K562 (cell line): Measurements from ENCODE around the gene SLC2A13. TPM values are rescaled to one million over a fixed set of nuclear protein-coding genes. Genes with fewer than 3 reads are reported as not detected.
A peak's percentile ranks its signal among the peaks of the same experiment; 100 is the strongest.

Experiments used
- ADNP ChIP-seq: fragments of 200-800 bp; sonication (Bioruptor generic); IDR thresholded peaks from 2 replicates; pipeline ENCODE4 v1.6.1; 2016; ENCODE audit warnings: missing genetic modification characterization, missing compliant biosample characterization
- ARID1B ChIP-seq: fragments of 450-650 bp; IDR thresholded peaks from 2 replicates; pipeline ENCODE4 v1.6.1; 2016; ENCODE audit warnings: antibody characterized with exemption, mild to moderate bottlenecking, inconsistent platforms
- ATF7 ChIP-seq: fragments of 450-650 bp; IDR thresholded peaks from 2 replicates; pipeline ENCODE4 v1.7.1; 2014; ENCODE audit warnings: mild to moderate bottlenecking, moderate library complexity
- BHLHE40 ChIP-seq: IDR thresholded peaks from 2 replicates; pipeline ENCODE4 v1.6.1; 2011; ENCODE audit warnings: low read length, improper control_type of control experiment
- CBFA2T2 ChIP-seq: fragments of 450-650 bp; conservative IDR thresholded peaks from 2 replicates; pipeline ENCODE4 v1.6.1; 2017; ENCODE audit warnings: mild to moderate bottlenecking
- CBX1 ChIP-seq: sonication (generic); IDR thresholded peaks from 2 replicates; pipeline ENCODE4 v1.6.1; 2016; ENCODE audit warnings: antibody characterized with exemption, low read depth, mild to moderate bottlenecking
- CHCHD3 ChIP-seq: fragments of 250-450 bp; sonication (Bioruptor Pico); IDR thresholded peaks from 2 replicates; pipeline ENCODE4 v2.1.2; 2022; ENCODE audit warnings: mild to moderate bottlenecking
- DPF2 ChIP-seq: fragments of 450-650 bp; IDR thresholded peaks from 2 replicates; pipeline ENCODE4 v1.6.1; 2016
- ELF1 ChIP-seq: fragments of 200-800 bp; sonication (Bioruptor generic); IDR thresholded peaks from 2 replicates; pipeline ENCODE4 v1.6.1; 2016; ENCODE audit warnings: missing genetic modification characterization, missing compliant biosample characterization
- ETV1 ChIP-seq: fragments of 450-650 bp; conservative IDR thresholded peaks from 2 replicates; pipeline ENCODE4 v1.6.1; 2016; ENCODE audit warnings: missing genetic modification characterization, control low read depth, low read depth, missing compliant biosample characterization
- FOXJ3 ChIP-seq: sonication (generic); formaldehyde crosslinking; IDR thresholded peaks from 2 replicates; pipeline ENCODE4 v1.4.0; 2020; ENCODE audit warnings: mild to moderate bottlenecking, missing genetic modification reagents
- GATA2 ChIP-seq: sonication (generic); formaldehyde crosslinking; IDR thresholded peaks from 2 replicates; pipeline ENCODE4 v1.4.0; 2020; ENCODE audit warnings: mild to moderate bottlenecking, missing genetic modification reagents
- HDAC3 ChIP-seq: fragments of 450-650 bp; IDR thresholded peaks from 2 replicates; pipeline ENCODE4 v1.6.1; 2018; ENCODE audit warnings: borderline replicate concordance, mild to moderate bottlenecking, moderate library complexity; ENCODE audit not compliant: partially characterized antibody
- HNRNPH1 ChIP-seq: fragments of 200-400 bp; formaldehyde crosslinking; optimal IDR thresholded peaks from 2 replicates; pipeline ENCODE3; 2017; ENCODE audit warnings: low read depth, mild to moderate bottlenecking, low read length, moderate library complexity
- KAT8 ChIP-seq: fragments of 450-650 bp; IDR thresholded peaks from 2 replicates; pipeline ENCODE4 v1.6.1; 2016; ENCODE audit warnings: low read depth, mild to moderate bottlenecking
- POLR2H ChIP-seq: IDR thresholded peaks from 2 replicates; pipeline ENCODE4 v1.6.1; 2016; ENCODE audit warnings: missing genetic modification characterization, low read depth, mild to moderate bottlenecking, control low read depth, missing compliant biosample characterization, moderate library complexity
- RBFOX2 ChIP-seq: fragments of 200-400 bp; formaldehyde crosslinking; IDR thresholded peaks from 2 replicates; pipeline ENCODE4 v1.6.1; 2017; ENCODE audit warnings: low read depth, mild to moderate bottlenecking, low read length, moderate library complexity
- RCOR1 ChIP-seq, 2 experiments: IDR thresholded peaks; 2 replicates each; pipeline ENCODE4 v1.6.1; 2012; ENCODE audit warnings: low read depth in 2 of 2, low read length in 2 of 2, borderline replicate concordance in 1 of 2, improper control_type of control experiment in 1 of 2
- RFX1 ChIP-seq: fragments of 450-650 bp; IDR thresholded peaks from 2 replicates; pipeline ENCODE4 v1.6.1; 2016; ENCODE audit warnings: mild to moderate bottlenecking, moderate library complexity
- SIN3A ChIP-seq, 2 experiments: fragments of 150-350 bp in 1 of 2; IDR thresholded peaks; 2 replicates each; pipeline ENCODE4 v1.6.1; 2011 to 2016; ENCODE audit warnings: borderline replicate concordance in 2 of 2, low read depth in 2 of 2, low read length in 2 of 2, mild to moderate bottlenecking in 2 of 2, moderate library complexity in 2 of 2; ENCODE audit not compliant: control insufficient read depth in 1 of 2
- ZC3H8 ChIP-seq: fragments of 450-650 bp; IDR thresholded peaks from 2 replicates; pipeline ENCODE4 v1.6.1; 2017
- ZNF644 ChIP-seq: fragments of 200-800 bp; sonication (Bioruptor generic); IDR thresholded peaks from 2 replicates; pipeline ENCODE4 v1.6.1; 2016; ENCODE audit warnings: low read depth, missing genetic modification characterization, missing compliant biosample characterization
- polyA plus RNA-seq, 8 experiments: library from polyadenylated mRNA; depleted of rRNA in 4 of 8; stranded (reverse) in 5 of 8; unstranded in 3 of 8; fragments of >200 nt; fragmentation: Nextera tagmentation in 2 of 8; fragmentation: Illumina TruSeq in 1 of 8; extraction: Ambion mirVana in 2 of 8; extraction: Trizol in 1 of 8; gene quantifications; 2 replicates each; pipeline versions ENCODE4 v1.2.1 to v1.2.3, GENCODE V29; 2011 to 2014; ENCODE audit warnings: inconsistent platforms in 1 of 8, missing spikeins in 1 of 8
- total RNA-seq, 7 experiments: library from RNA; depleted of rRNA in 6 of 7; stranded (reverse); fragments of >200 nt in 6 of 7; fragmentation: Illumina TruSeq in 2 of 7; extraction: Trizol in 2 of 7; gene quantifications; 2 replicates each; pipeline versions ENCODE4 v1.2.1 to v1.2.3, GENCODE V29; 2011 to 2021; ENCODE audit warnings: low replicate concordance in 1 of 7
- TF ChIP-seq, protein P1 (sequence below): fragments of 450-650 bp; IDR thresholded peaks from 2 replicates; pipeline ENCODE4 v1.6.1; 2016; ENCODE audit warnings: borderline replicate concordance
- TF ChIP-seq, protein P2 (sequence below), 2 experiments: fragments of 450-650 bp; conservative IDR thresholded peaks; 2 replicates each; pipeline ENCODE4 v1.6.1; 2017; ENCODE audit warnings: mild to moderate bottlenecking in 2 of 2, moderate library complexity in 2 of 2
- TF ChIP-seq, protein P3 (sequence below): sonication (generic); formaldehyde crosslinking; IDR thresholded peaks from 2 replicates; pipeline ENCODE4 v1.8.0; 2022; ENCODE audit warnings: mild to moderate bottlenecking, missing genetic modification reagents, borderline replicate concordance

The SLC2A13 gene
- total and polyA plus RNA-seq, 9 of the 15 experiments (the other 6 are each of a cell fraction or from before 2014, with no cell fraction given), result 1.7 to 12.4 (median 9.0) TPM

DNA sequence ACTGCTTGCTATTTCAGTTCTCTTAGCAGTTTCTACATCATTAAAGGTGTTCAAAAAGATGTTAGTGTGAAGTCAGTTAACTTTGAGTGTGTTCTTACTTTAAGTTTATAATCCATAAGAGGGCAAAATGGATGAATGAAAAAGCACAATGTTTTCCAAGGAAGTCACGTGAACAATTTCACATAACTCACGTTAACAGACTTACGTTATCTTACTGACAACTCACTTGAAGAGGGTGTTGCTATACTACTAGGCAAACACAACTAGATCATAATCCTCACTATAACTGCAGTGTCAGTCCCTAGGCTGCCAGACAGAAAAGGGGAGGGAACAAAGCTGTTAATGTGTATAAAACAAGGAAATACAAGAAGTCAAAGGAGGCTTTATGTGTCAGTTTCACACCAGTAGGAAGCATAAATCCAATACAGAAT is 6.4 kb downstream of the SLC2A13 start (continued):
- TF ChIP-seq CBX1 (no peak), CBFA2T2 (peak; percentile 69), CHCHD3 (CRISPR knock-in tag) (no peak), HNRNPH1 (no peak), BHLHE40 (peak; percentile 94), ZNF644 (tag) (peak; percentile 79), POLR2H (tag) (0 out of 2 replicates have a peak, but pooled peaks have one; percentile 24), ADNP (tag) (peak; percentile 77), SIN3A (IDR thresholded peaks at IDR 0.05; ENCODE audit: borderline replicate concordance in 2 of 2, control insufficient read depth in 1 of 2, low read depth in 2 of 2, low read length in 2 of 2) (no peak), RBFOX2 (no peak), GATA2 (CRISPR knock-in tag) (peak; percentile 51; the same call in 1 of the 2 replicates), ATF7 (peak; percentile 32; the same call in 1 of the 2 replicates), RCOR1 (IDR thresholded peaks at IDR 0.05; ENCODE audit: borderline replicate concordance in 1 of 2, low read depth in 2 of 2, low read length in 2 of 2) (peak in 1 of 2 experiments; percentile 70; a peak in 2 of 4 replicates), ARID1B (peak; percentile 78), RFX1 (peak; percentile 71), KAT8 (no peak), ZC3H8 (no peak), FOXJ3 (CRISPR knock-in tag) (peak; percentile 64; the same call in 1 of the 2 replicates), DPF2 (peak; percentile 84), ELF1 (no peak), HDAC3 (peak; percentile 58), ETV1 (tag) (0 out of 2 replicates have a peak, but pooled peaks have one; percentile 9)
- TF ChIP-seq, protein P1, sequence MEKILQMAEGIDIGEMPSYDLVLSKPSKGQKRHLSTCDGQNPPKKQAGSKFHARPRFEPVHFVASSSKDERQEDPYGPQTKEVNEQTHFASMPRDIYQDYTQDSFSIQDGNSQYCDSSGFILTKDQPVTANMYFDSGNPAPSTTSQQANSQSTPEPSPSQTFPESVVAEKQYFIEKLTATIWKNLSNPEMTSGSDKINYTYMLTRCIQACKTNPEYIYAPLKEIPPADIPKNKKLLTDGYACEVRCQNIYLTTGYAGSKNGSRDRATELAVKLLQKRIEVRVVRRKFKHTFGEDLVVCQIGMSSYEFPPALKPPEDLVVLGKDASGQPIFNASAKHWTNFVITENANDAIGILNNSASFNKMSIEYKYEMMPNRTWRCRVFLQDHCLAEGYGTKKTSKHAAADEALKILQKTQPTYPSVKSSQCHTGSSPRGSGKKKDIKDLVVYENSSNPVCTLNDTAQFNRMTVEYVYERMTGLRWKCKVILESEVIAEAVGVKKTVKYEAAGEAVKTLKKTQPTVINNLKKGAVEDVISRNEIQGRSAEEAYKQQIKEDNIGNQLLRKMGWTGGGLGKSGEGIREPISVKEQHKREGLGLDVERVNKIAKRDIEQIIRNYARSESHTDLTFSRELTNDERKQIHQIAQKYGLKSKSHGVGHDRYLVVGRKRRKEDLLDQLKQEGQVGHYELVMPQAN, result no peak
- TF ChIP-seq, protein P2, sequence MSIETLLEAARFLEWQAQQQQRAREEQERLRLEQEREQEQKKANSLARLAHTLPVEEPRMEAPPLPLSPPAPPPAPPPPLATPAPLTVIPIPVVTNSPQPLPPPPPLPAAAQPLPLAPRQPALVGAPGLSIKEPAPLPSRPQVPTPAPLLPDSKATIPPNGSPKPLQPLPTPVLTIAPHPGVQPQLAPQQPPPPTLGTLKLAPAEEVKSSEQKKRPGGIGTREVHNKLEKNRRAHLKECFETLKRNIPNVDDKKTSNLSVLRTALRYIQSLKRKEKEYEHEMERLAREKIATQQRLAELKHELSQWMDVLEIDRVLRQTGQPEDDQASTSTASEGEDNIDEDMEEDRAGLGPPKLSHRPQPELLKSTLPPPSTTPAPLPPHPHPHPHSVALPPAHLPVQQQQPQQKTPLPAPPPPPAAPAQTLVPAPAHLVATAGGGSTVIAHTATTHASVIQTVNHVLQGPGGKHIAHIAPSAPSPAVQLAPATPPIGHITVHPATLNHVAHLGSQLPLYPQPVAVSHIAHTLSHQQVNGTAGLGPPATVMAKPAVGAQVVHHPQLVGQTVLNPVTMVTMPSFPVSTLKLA (conservative IDR thresholded peaks at IDR 0.05), result peak in 1 of 2 experiments; percentile 51; a peak in 1 of 4 replicates
- TF ChIP-seq, protein P3, sequence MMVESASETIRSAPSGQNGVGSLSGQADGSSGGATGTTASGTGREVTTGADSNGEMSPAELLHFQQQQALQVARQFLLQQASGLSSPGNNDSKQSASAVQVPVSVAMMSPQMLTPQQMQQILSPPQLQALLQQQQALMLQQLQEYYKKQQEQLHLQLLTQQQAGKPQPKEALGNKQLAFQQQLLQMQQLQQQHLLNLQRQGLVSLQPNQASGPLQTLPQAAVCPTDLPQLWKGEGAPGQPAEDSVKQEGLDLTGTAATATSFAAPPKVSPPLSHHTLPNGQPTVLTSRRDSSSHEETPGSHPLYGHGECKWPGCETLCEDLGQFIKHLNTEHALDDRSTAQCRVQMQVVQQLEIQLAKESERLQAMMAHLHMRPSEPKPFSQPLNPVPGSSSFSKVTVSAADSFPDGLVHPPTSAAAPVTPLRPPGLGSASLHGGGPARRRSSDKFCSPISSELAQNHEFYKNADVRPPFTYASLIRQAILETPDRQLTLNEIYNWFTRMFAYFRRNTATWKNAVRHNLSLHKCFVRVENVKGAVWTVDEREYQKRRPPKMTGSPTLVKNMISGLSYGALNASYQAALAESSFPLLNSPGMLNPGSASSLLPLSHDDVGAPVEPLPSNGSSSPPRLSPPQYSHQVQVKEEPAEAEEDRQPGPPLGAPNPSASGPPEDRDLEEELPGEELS, result no peak
